NOMO-1 (cell line): ENCODE results near the gene ABI3BP.
"Not testable (repeated sequence)": the region's sequence is repeated elsewhere in the genome, so short reads cannot be mapped to it uniquely, and the experiment has no call there.

ENCODE experiments used
- DNase-seq, 2 experiments: peaks; one replicate each; lab custom pipeline; 2025; ENCODE audit not compliant: unreplicated experiment in 2 of 2; lab: John Stamatoyannopoulos, UW

ABI3BP gene

GRCh38 chr3:100993309-100993708 is at the start of gene ABI3BP:
Gene ABI3BP, minus strand, starts transcription at chr3:100993421. Its CDS starts 37 bp downstream, at chr3:100993384.
- no peak for DNase-seq

- DNase-seq: no peak
Observed at GRCh38 chr3:101039285-101039684, 46.1 kb upstream of the ABI3BP start.

- DNase-seq: no peak
Observed at GRCh38 chr3:101038880-101039279, 45.7 kb upstream of the ABI3BP start.

- DNase-seq: no peak
Observed at GRCh38 chr3:101038393-101038792, 45.2 kb upstream of the ABI3BP start.

GRCh38 chr3:101037613-101038012 is 44.4 kb upstream of the ABI3BP start:
- DNase-seq: no peak

GRCh38 chr3:101036676-101037075 is 43.5 kb upstream of the ABI3BP start:
- DNase-seq: no peak

GRCh38 chr3:101036213-101036618 is 43.0 kb upstream of the ABI3BP start:
- no peak for DNase-seq

GRCh38 chr3:101027286-101027685 is 34.1 kb upstream of the ABI3BP start:
- no peak for DNase-seq

GRCh38 chr3:101026881-101027280 is 33.7 kb upstream of the ABI3BP start:
- DNase-seq: no peak

- no peak for DNase-seq
Observed at GRCh38 chr3:101026244-101026643, 33.0 kb upstream of the ABI3BP start.

GRCh38 chr3:101020351-101021015 is 27.3 kb upstream of the ABI3BP start:
- no peak for DNase-seq

- no peak for DNase-seq
Observed at GRCh38 chr3:101017017-101017416, 23.8 kb upstream of the ABI3BP start.

- not testable (repeated sequence) for DNase-seq
Observed at GRCh38 chr3:101012312-101012711, 19.1 kb upstream of the ABI3BP start.

- no peak for DNase-seq
Observed at GRCh38 chr3:101011136-101011535, 17.9 kb upstream of the ABI3BP start.

- DNase-seq: no peak
Observed at GRCh38 chr3:101010296-101010695, 17.1 kb upstream of the ABI3BP start.

GRCh38 chr3:101009386-101009785 is 16.2 kb upstream of the ABI3BP start:
- DNase-seq: no peak

GRCh38 chr3:100999160-100999559 is 5.9 kb upstream of the ABI3BP start:
- no peak for DNase-seq

GRCh38 chr3:100994809-100995208 is 1.6 kb upstream of the ABI3BP start:
- no peak for DNase-seq

GRCh38 chr3:100994187-100994586 is 966 bp upstream of the ABI3BP start:
- DNase-seq: no peak

GRCh38 chr3:100992231-100993012 is 799 bp downstream of the ABI3BP start:
- DNase-seq: no peak

GRCh38 chr3:100988080-100988479 is 5.1 kb downstream of the ABI3BP start:
- no peak for DNase-seq

- no peak for DNase-seq
Observed at GRCh38 chr3:100984308-100984707, 8.9 kb downstream of the ABI3BP start.
